Left renal cortex interstitium (tissue), 4 donors: ENCODE results near the gene OR6S1. TPM values are rescaled to one million over a fixed set of nuclear protein-coding genes. Genes with fewer than 3 reads are reported as not detected.
"Not testable (repeated sequence)": the region's sequence is repeated elsewhere in the genome, so short reads cannot be mapped to it uniquely, and the experiment has no call there.

Experiments
- DNase-seq, 4 donors: peaks; one replicate each; pipeline ENCODE4 v3.0.0-alpha.2; 2013; ENCODE audit warnings: low read depth in 4 of 4, low spot score in 2 of 4, missing footprints in 1 of 4
- polyA plus RNA-seq, 4 donors: library from polyadenylated mRNA; unstranded; fragments of 120-200 nt; gene quantifications; one replicate each; pipeline ENCODE4 v1.2.1, GENCODE V29; 2013; ENCODE audit not compliant: insufficient read length in 4 of 4

Gene OR6S1
- polyA plus RNA-seq, 4 donors = not detected

DNA sequence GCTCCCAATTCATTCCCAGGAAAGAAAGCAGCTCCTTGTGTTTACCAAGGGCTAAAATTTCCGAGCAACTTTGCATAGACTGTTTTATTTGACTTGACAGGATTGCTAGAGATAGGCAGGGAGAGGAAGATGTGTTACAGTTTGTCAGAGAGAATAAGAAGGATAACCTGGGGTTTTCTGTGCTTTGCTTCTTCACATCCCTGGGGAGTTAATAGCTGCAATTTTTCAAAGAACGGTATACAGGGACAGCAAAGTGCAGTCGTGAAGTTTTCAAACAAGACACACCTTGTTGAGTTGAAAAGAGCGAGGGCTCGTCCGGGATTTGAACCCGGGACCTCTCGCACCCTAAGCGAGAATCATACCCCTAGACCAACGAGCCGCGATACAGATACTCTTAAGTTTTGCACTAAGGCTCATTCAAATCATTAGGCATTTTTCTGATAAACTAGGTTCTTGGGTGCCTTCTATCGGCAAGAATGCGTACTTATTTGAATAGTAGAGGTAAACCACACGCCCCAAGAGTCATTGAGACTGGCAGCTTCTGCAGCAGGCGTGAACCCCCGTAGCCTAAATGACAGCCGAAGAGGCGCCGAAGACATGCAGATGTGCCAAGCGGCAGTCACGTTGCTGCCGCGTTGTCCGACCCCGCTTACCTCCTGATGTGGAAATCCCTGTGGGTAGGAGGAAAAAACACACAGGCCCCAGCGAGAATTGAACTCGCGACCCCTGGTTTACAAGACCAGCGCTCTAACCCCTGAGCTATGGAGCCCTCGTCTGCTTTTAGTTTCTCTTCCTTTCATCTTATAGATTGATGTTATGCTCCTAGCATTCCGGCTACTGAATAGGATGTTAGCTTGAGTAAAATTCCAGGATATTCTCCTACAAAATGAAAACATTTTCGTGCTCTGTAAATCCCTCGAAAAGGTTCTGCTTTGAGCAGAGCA lies 28.1 kb downstream of the OR6S1 start:
- peak; percentile 87 to 97 (median 89) for DNase-seq

DNA sequence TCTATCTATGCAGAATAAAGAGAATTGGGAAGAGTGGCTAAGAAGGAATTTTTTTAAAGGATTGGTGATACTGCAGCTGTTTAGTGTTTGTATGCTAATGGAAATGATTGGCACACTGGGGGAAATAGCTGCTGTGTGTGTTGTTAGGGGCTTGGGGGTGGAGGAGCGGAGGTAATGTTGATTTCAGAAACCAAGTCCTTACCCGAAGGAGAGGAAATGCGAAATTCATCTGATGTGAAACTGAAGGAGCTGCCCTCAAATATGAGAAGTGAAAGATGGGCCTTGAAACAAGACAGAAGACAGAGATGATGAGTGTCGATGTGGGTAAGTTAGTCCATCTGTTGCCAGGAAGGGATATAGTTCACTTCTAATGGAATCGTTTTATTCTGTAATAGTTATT lies 29.1 kb downstream of the OR6S1 start:
- no peak for DNase-seq

DNA sequence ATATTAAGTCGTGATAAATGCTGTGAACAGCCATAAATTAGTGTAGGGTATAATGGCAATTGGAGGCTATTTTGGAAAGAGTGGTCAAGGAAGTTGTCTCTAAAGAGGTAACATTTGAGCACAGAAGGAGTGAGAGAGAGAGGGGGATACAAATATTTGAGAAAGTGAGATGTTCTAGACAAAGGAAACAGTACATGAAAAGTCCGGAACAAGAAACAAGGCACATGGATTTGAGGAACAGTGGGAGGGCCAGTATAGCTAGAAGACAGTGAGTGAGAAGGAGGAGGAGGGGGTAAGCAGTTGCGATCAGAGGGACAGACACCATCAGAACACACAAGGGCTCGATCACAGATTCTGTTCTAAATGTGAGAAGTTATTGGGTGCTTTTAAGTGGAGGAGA lies 30.2 kb downstream of the OR6S1 start:
- no peak for DNase-seq

DNA sequence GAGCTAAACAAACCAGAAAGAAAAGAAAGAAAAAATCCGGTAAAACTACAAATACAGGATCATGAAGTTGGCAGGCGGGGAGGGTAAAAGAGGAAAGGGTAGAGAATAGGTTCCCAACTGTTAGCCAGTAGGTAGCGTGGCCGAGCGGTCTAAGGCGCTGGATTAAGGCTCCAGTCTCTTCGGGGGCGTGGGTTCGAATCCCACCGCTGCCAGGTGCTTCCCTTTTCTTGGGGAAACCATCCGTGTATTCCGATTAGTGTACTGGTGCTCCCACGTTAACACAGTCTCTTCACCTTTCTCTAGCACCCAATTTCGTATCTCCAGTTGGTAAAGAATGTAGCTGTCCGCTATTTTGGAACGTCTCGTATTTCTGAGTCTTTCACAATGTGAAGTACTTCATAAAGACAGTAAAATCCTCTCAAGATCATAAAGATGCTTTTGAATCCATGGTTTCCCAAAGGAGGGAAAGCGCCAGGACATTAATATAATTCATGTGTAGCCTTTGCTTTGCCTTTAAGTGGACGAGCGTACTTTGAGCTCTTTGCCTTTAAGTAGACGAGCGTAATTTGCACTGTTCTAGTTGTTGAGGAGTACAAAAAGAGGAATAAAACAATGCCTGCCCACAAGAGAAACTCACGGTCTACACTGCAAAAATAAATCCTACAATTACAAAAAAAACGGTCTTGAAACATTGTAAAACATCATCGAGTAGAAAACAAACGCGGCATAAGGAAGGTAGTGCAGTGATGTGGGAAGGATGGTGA lies 31.3 kb downstream of the OR6S1 start:
- DNase-seq = no peak

DNA sequence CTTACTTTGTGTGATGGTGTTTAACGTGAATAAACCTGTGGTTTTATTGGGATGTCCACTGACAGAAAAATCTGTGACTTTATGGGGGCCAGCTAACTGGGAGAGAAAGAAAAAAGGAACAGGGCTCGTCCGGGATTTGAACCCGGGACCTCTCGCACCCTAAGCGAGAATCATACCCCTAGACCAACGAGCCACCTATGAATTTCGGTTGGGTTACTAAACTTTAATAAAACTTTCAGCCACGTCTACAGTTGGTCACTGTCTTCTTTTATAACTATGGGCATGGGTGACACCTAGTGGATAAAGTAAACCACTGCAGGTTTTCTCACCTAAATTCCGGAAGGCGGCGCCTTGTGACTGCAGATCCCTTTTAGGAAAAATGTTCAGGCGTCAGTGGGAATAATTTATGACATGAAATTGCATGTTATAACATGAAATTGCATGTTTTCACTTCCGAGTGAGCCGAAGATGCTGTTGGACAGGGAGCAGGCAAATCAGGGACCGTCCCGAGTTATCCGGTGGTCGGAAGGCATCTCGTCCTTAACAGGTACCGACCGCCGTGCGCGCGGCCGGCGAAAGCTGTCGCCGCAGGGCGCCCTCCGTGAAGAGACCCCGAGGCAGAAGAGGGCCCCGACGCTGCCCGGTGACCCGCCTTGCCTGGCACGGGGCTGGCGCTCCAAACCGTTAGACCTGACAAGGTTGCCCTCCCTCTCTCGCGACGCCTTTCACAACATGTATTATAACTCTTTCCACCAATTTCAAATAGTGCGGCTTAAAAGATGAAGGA lies 32.1 kb downstream of the OR6S1 start:
- no peak for DNase-seq

DNA sequence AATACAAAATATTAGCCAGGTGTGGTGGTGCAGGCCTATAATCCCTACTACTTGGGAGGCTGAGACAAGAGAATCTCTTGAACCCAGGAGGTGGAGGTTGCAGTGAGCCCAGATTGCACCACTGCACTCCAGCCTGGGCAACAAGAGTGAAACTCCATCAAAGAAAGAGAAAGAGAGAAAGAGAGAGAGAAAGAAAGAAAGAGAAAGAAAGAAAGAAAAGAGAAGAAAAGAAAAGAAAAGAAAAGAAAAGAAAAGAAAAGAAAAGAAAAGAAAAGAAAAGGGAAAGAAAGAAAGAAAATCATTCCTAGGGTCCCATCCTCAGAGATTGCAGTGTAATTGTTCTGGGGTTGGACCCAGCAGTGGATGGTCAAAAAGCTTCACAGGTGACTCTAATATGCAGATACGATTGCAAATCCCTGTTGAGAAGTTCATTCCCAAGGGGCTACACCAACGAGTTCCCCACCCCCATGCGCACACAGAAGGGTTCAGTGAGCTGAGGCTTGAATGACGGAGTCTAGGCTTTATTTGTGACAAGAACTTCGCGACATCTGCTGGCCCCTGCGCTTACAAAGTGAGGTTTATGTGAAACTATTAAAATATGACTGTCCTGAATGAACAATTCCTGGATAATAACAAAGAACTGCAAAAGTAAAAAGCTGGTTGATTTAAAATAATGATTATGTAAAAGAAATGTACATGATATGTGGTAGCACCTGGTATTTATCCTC lies 32.9 kb downstream of the OR6S1 start:
- DNase-seq = no peak

DNA sequence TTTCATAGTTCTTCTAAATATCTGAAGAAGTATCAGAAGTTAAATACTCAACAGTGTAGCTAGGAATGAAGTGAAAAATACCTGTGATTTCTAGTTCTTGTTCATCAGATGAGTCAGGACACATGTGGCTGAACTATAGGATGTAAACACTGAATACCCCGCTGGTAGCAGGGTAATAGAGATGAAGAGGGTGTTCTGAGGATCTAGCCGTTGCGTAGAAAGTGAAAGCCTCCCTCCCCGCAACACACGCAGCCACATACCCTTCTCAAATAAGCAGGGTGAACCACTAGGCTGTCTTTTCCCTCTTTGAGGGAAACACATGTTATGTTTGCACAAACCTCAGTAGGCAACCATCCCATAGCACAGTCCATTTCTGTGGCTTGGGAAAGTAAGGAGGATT lies 33.9 kb downstream of the OR6S1 start:
- no peak for DNase-seq

DNA sequence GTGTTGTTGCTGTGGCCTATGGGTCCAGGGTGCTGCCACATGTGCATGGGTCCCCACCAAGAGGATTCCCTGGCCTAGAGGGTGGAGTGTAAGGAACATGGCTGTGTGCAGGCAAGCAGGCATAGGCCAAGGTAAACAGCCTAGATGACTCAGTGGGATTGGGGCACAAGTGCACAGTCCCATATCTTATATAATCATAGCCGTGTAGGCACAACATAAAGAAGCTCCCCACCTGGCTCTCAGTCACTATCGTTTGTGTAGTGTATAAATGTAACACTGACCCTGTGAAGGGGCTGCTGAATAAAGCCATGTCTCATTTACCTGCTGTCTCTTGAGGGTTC lies 34.6 kb downstream of the OR6S1 start:
- DNase-seq = no peak

DNA sequence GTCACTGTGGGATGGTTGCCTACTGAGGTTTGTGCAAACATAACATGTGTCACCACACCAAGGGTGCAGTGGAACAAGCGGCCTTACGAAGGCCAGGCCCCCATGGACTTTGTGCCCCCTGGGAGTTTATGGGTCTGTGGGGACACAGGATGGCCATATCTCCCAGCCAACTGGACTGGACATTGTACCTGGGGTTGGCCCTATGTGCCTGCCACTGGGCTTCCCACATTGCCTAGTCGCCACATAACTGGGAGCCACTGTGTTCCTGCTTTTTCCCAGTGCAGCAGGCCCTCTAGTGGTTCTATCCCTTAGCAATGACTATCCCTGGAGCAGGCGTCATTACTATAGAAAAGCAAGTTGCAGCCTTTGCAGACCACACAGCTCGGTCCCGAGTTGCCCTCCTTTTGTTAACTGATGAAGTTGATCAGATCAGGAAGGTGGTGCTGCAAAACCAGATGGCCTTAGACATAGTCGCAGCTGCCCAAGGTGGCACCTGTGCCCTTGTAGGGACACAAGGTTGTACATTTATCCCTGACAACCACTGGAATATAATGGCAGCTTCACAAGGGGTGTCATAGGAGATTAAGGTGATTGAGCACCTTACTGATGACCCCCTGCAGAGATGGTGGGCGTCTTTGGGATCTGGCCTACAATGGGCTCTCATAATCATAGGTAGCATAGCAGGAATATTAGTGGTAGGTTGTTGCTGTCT lies 35.1 kb downstream of the OR6S1 start:
- DNase-seq = no peak

DNA sequence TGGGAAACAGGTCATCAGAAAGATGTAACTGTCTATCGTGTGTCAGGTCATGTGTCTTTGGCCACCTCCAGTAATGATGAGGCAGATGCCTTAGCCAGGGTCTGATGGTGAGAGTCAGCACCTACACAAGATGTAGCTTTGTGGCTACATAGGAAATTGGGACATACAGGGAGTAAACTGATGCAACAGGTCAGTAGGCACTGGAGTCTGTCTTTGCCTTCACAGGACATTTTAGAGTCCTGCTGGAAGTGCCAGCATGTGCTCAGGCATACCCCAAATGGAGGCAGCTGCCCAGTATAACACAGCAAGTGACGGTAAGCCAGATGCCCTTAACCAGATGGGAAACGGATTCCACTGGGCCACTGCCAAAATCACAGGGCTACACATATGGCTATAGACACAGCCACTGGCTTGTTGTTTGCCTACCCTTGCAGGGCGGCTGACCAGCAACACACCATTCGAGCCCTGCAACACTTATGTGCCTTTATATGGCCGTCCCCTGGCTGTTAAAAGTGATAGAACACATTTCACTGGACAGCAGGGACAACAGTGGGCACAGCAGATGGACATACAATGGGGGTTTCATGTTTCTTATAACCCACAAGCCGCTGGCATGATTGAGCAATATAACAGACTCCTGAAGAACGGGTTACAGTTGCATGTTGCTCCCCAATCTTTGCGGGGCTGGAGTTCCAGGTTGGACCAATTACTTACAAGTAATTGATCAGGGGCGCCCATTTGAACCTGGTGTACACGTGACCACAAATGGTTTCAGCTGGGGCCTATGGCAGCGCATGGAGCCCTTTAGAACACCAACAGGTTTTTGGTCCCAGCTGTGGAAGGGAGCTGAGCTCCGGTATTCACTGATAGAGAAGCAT lies 37.4 kb downstream of the OR6S1 start:
- DNase-seq = no peak

DNA sequence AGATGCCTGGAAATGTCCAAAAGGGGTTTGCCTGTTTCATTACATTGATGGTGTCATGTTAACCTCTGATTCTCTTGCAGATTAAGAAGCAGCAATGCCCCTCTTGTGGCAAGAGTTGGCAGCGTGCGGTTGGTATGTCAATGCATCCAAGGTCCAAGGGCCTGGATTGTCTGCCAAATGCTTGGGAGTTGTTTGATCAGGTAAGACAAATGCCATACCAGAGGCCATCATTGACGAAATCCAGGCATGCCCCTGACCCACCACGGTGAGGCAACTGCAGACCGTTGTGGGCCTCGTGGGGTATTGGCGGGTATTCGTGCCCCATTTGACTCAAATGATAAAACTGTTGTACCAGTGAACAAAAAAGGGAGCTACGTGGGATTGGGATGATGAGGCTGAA lies 38.9 kb downstream of the OR6S1 start:
- no peak for DNase-seq

DNA sequence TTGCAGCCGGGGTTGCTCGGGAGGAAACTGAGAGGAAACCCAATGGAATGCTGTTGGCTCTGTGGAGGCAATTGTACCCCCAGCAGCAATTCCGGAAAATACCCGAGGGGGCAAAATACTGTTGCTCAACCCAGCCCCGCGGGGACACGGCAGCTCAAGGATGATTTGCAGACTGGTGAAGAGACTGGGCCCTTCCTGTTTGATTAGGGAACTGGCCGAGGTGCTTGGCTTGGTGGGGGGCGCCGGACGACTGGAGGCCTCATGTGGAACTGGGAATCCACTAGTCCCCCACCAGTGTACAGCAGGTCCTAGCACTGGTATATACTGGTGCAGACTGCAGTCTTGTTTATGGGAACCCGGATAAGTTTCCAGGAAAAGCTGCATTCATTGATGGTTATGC lies 40.0 kb downstream of the OR6S1 start:
- no peak for DNase-seq

DNA sequence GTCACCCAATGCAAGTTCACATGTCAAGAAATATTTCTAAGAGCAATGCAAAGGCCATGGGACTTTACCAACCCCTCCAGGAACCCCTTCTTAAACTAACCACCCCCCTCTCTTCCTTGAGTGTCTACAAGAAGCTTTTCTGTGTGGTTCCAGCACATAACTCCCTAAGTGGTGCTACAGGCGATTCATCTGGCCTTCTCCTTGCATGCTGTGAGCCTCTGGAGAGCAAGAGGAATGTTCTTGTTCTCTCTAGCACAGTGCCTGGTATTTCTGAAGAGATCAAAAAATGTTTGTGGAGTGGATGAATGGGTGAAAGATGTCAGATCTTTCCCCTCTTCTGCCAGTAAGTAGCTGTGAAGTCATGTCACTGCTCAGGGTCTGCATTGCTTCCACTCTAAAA lies 44.4 kb downstream of the OR6S1 start:
- no peak for DNase-seq

DNA sequence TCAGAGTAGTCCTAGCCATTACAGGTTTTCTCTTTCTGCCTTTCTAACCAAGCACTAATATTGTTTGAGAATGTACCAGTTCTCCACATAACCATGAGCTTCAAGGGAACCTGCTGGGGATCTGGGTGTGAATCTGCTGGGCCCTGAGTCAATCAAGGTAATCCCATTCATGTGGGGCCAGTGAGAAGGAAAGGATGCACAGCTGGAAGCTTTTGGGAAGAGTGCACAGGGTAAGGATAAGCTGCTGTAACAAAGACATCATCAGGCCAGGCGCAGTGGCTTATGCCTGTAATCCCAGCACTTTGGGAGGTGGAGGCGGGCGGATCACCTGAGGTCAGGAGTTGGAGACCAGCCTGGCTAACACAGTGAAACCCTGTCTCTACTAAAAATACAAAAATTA lies 45.8 kb downstream of the OR6S1 start:
- DNase-seq = not testable (repeated sequence)

DNA sequence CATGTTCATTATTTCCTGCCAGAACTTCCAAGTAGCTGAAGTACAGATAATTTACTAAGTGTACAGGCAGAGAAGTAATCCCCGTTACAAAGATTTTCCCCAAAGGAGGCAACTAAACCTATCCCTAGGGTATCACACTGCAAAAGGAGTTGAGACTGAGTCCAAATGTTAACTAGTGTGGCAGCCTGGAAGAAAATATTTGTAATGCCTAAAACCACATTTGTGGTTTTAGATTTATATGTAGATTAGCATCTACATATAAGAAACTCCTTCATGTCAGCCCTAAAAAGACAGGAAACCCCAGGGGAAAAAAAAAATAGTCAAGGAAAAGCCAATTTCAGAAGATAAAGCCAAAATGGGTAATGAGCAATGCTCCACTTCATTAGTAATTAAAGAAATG lies 48.9 kb downstream of the OR6S1 start:
- no peak for DNase-seq

DNA sequence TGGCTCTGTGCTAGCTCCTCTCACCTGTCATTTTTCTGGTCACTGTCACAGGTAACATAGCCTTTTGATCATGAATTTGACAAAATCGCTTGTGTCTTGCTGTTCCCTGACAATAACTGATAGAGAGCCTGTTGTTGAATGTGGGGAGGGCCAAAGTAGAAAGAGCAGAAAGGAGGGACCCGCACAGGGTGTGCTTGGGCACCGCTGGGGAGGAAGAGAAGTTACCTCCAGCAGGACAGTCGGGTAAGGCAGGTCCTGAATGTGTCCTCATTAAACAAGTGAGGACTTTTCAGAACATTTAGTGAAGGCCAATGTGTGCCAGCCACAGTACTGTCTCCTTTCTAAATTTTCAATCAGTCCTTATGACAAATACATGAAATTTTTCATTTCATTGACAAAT lies 50.3 kb downstream of the OR6S1 start, which contains the start of gene RNASE12:
Gene RNASE12 (minus strand): TSS at position 142 of the 400 bp plus-strand sequence. CDS start 653 bp downstream, outside the sequence.
- DNase-seq = no peak
